Epithelial cell of esophagus (primary cell): Measurements from ENCODE around the gene TIMM23.
"Not testable (repeated sequence)": the region's sequence is repeated elsewhere in the genome, so short reads cannot be mapped to it uniquely, and the experiment has no call there.

ENCODE experiments used
- DNase-seq: peaks from one replicate; pipeline ENCODE4 v3.0.0; 2010; ENCODE audit warnings: low read depth
- H3K4me3 ChIP-seq: 2 replicates; pipeline ENCODE4 v1.5.1; 2011; ENCODE audit warnings: mild to moderate bottlenecking, low read length, control low read depth

The TIMM23 gene

GRCh38 chr10:45972106-45972812 lies at the start of gene TIMM23:
Gene TIMM23, plus strand, starts transcription at chr10:45972489. Its CDS starts 136 bp downstream, at chr10:45972625.
- peak; percentile 90 for DNase-seq
- peak within 1 kb of the TSS; percentile 66 for H3K4me3 ChIP-seq

GRCh38 chr10:45926790-45927189 lies 45.5 kb upstream of the TIMM23 start:
- not testable (repeated sequence) for H3K4me3 ChIP-seq, DNase-seq

GRCh38 chr10:45931305-45931704 lies 41.0 kb upstream of the TIMM23 start:
- not testable (repeated sequence) for DNase-seq, H3K4me3 ChIP-seq

GRCh38 chr10:45934788-45935187 lies 37.5 kb upstream of the TIMM23 start:
- not testable (repeated sequence) for H3K4me3 ChIP-seq
- DNase-seq, result peak; percentile 9

- H3K4me3 ChIP-seq, DNase-seq: not testable (repeated sequence)
Measured at GRCh38 chr10:45939176-45939697, 33.1 kb upstream of the TIMM23 start.

- DNase-seq, H3K4me3 ChIP-seq: not testable (repeated sequence)
Measured at GRCh38 chr10:45941196-45941595, 31.1 kb upstream of the TIMM23 start.

- not testable (repeated sequence) for H3K4me3 ChIP-seq, DNase-seq
Measured at GRCh38 chr10:45945476-45945875, 26.8 kb upstream of the TIMM23 start.

GRCh38 chr10:45947363-45947762 lies 24.9 kb upstream of the TIMM23 start:
- H3K4me3 ChIP-seq, DNase-seq: not testable (repeated sequence)

GRCh38 chr10:45948801-45949200 lies 23.5 kb upstream of the TIMM23 start:
- peak; percentile 7 for DNase-seq
- not testable (repeated sequence) for H3K4me3 ChIP-seq

- not testable (repeated sequence) for DNase-seq
Measured at GRCh38 chr10:45954367-45954766, 17.9 kb upstream of the TIMM23 start.

GRCh38 chr10:45956634-45957033 lies 15.7 kb upstream of the TIMM23 start:
- not testable (repeated sequence) for H3K4me3 ChIP-seq, DNase-seq

More at GRCh38 chr10:45954367-45954766, 17.9 kb upstream of the TIMM23 start:
- H3K4me3 ChIP-seq, result not testable (repeated sequence)

- not testable (repeated sequence) for DNase-seq, H3K4me3 ChIP-seq
Measured at GRCh38 chr10:45957928-45958327, 14.4 kb upstream of the TIMM23 start.

GRCh38 chr10:45962686-45963452 lies 9.4 kb upstream of the TIMM23 start:
- DNase-seq, H3K4me3 ChIP-seq: not testable (repeated sequence)

GRCh38 chr10:45971019-45971418 lies 1.3 kb upstream of the TIMM23 start:
- peak overlapping the region; percentile 66 for H3K4me3 ChIP-seq
- DNase-seq, result not testable (repeated sequence)

GRCh38 chr10:45971742-45972105 lies 565 bp upstream of the TIMM23 start:
- peak; percentile 4 for DNase-seq

GRCh38 chr10:45972813-45973169 lies 502 bp downstream of the TIMM23 start:
- DNase-seq, result peak; percentile 2

More at GRCh38 chr10:45971742-45972105, 565 bp upstream of the TIMM23 start:
- H3K4me3 ChIP-seq, result peak overlapping the region; percentile 66

GRCh38 chr10:45974041-45974440 lies 1.8 kb downstream of the TIMM23 start:
- H3K4me3 ChIP-seq, DNase-seq: not testable (repeated sequence)

More at GRCh38 chr10:45972813-45973169, 502 bp downstream of the TIMM23 start:
- peak overlapping the region; percentile 66 for H3K4me3 ChIP-seq

GRCh38 chr10:45978554-45978953 lies 6.3 kb downstream of the TIMM23 start:
- DNase-seq, H3K4me3 ChIP-seq: not testable (repeated sequence)

GRCh38 chr10:45981367-45981766 lies 9.1 kb downstream of the TIMM23 start:
- DNase-seq, H3K4me3 ChIP-seq: not testable (repeated sequence)
